GM10266 (cell line): Measurements from ENCODE around the gene RNASE13.

Source experiments
- DNase-seq: peaks from one replicate; pipeline ENCODE4 v3.0.0; 2012; ENCODE audit errors: extremely low spot score
- TF ChIP-seq, protein P1 (sequence below): IDR thresholded peaks from 2 replicates; pipeline ENCODE4 v1.5.1; 2012; ENCODE audit warnings: mild to moderate bottlenecking, low read depth; ENCODE audit not compliant: control insufficient read depth, insufficient read depth; ENCODE audit errors: missing control alignments

RNASE13 gene

DNA sequence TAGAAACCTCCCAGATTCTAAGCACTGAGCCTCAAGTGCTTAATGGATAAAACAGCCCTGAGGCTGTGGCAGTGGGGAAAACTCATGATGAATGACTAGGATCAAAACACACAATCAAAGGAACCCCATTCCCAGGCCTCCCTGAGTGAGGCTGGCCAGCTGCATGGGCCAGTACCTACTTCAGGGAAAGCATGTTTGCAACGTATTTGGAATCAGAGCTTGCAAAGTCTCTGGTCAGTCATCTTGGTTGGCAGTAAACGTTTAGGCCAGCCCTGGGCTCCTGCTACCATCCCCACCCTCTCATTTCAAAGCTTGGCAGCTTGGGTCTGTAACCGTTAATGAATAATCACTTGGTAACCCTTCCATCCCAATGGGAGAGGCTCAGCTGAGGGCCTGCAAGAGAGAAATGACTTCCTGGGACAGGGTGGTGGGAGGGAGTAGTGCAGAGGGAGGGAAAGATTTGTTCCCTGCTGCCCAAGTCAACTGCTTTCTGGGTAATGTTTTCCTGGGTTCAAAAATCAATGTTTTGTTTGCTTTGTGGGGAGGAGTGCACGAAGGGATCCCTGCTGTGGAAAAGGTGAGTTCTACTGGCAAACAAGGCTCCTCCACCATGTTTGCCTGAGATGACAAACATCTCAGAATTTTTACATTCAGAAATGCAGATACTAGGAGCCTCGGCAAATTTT lies 21.0 kb upstream of the RNASE13 start:
- TF ChIP-seq, protein P1, sequence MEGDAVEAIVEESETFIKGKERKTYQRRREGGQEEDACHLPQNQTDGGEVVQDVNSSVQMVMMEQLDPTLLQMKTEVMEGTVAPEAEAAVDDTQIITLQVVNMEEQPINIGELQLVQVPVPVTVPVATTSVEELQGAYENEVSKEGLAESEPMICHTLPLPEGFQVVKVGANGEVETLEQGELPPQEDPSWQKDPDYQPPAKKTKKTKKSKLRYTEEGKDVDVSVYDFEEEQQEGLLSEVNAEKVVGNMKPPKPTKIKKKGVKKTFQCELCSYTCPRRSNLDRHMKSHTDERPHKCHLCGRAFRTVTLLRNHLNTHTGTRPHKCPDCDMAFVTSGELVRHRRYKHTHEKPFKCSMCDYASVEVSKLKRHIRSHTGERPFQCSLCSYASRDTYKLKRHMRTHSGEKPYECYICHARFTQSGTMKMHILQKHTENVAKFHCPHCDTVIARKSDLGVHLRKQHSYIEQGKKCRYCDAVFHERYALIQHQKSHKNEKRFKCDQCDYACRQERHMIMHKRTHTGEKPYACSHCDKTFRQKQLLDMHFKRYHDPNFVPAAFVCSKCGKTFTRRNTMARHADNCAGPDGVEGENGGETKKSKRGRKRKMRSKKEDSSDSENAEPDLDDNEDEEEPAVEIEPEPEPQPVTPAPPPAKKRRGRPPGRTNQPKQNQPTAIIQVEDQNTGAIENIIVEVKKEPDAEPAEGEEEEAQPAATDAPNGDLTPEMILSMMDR = no peak
- no peak for DNase-seq

GRCh38 chr14:21054768-21055145 lies 20.1 kb upstream of the RNASE13 start:
- TF ChIP-seq, protein P1 = no peak
- DNase-seq = no peak

GRCh38 chr14:21054123-21054767 lies 19.6 kb upstream of the RNASE13 start:
- TF ChIP-seq, protein P1 = no peak
- no peak for DNase-seq

GRCh38 chr14:21053184-21054122 lies 18.8 kb upstream of the RNASE13 start:
- TF ChIP-seq, protein P1 = no peak
- no peak for DNase-seq

DNA sequence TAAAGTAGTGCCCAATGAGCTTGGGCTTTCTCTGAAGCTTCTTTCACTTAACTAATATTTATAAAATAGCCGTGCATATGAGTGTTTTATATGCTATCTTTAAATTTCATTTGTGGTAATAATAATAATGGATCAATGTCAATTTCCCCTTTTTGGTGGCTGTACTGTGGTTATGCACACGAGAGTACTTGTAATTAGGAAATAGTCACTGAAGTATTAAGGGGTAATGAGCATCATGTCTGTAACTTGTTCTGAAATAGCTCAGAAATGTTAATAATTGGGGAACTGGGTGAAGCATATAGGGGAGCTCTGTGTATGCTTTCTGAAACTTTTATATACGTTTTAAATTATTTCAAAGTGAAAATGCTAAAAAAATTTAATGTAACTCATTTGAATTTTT lies 16.0 kb upstream of the RNASE13 start:
- TF ChIP-seq, protein P1 = no peak

DNA sequence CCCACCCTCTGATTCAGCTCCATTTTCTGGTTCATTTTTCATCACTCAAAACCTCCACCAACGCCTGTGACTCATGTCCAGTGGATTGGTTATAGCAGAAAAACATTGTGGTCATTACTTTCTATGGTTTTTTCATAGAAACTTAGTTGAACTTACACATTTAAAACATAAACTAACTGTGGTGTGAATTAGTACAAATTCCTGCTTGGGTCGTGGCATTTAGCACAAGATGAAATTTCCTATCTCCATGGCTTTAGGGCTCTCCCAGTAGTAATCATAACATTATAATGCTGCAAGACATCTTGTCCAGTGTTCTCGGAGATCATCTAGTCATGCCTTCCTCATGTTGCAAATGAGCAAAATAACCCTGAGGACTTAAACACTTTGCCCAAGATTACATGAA lies 14.7 kb upstream of the RNASE13 start:
- no peak for DNase-seq
- TF ChIP-seq, protein P1 = no peak

More for the DNA sequence above, 16.0 kb upstream of the RNASE13 start:
- DNase-seq = no peak

GRCh38 chr14:21048638-21049037 lies 14.0 kb upstream of the RNASE13 start:
- TF ChIP-seq, protein P1 = no peak
- no peak for DNase-seq
